Choroid plexus epithelial cell (primary cell): ENCODE data around the gene TPCN1.

Experiments used
- DNase-seq: peaks from one replicate; pipeline ENCODE4 v3.0.0-alpha.2; 2010; ENCODE audit warnings: low read depth
- H3K4me3 ChIP-seq: 2 replicates; pipeline ENCODE4 v1.5.1; 2011; ENCODE audit warnings: low read depth, mild to moderate bottlenecking, control low read depth, low read length, moderate library complexity
- CTCF ChIP-seq: conservative IDR thresholded peaks from 2 replicates; pipeline ENCODE4 v1.5.1; 2011; ENCODE audit warnings: low read depth, mild to moderate bottlenecking, control low read depth, inconsistent platforms, low read length, moderate library complexity

The TPCN1 gene

GRCh38 chr12:113297214-113297587 lies 75.9 kb downstream of the TPCN1 start:
- no peak overlapping the region for H3K4me3 ChIP-seq
- no peak for TF ChIP-seq CTCF
- DNase-seq, result no peak

- no peak overlapping the region for H3K4me3 ChIP-seq
- DNase-seq, result no peak
- TF ChIP-seq CTCF, result no peak
These were observed 76.6 kb downstream of the TPCN1 start for GRCh38 chr12:113297621-113298471.

GRCh38 chr12:113298472-113298817 lies 77.2 kb downstream of the TPCN1 start:
- no peak for TF ChIP-seq CTCF
- no peak overlapping the region for H3K4me3 ChIP-seq
- DNase-seq, result no peak

- H3K4me3 ChIP-seq, result no peak overlapping the region
- no peak for TF ChIP-seq CTCF
- no peak for DNase-seq
These were observed 77.7 kb downstream of the TPCN1 start for GRCh38 chr12:113298861-113299545.

- H3K4me3 ChIP-seq, result no peak overlapping the region
- no peak for TF ChIP-seq CTCF
- peak; percentile 83 for DNase-seq
These were observed 78.5 kb downstream of the TPCN1 start for GRCh38 chr12:113299619-113300237.

GRCh38 chr12:113301811-113302210 lies 80.5 kb downstream of the TPCN1 start:
- H3K4me3 ChIP-seq, result no peak overlapping the region
- TF ChIP-seq CTCF, result no peak
- DNase-seq, result no peak
